ENCODE results near the gene TMC8.

DNA sequence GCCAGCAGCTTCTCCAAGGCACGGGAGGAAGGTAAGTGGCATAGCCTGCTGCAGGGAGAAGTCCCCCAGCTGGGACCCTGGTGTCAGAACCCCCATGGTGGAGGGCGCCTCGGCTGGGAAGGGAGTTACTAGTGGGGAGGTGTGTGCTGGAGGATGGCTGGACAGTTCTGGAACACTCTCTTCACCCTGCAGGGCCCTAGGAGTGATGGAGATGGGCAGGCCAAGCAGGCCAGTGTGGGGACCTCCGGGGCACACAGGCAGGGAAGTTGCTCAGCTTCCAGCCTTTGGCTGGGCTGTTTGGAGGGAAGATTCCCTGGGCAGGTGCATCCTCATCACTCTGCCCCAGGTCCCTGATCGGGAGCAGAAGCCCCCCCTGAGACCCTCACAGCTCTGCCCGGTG is 16.3 kb downstream of the TMC8 start:
- TF ChIP-seq, protein P1, sequence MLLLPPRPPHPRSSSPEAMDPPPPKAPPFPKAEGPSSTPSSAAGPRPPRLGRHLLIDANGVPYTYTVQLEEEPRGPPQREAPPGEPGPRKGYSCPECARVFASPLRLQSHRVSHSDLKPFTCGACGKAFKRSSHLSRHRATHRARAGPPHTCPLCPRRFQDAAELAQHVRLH (tag by site-specific recombination; IDR thresholded peaks at IDR 0.05) = no peak
- TF ChIP-seq, protein P2, sequence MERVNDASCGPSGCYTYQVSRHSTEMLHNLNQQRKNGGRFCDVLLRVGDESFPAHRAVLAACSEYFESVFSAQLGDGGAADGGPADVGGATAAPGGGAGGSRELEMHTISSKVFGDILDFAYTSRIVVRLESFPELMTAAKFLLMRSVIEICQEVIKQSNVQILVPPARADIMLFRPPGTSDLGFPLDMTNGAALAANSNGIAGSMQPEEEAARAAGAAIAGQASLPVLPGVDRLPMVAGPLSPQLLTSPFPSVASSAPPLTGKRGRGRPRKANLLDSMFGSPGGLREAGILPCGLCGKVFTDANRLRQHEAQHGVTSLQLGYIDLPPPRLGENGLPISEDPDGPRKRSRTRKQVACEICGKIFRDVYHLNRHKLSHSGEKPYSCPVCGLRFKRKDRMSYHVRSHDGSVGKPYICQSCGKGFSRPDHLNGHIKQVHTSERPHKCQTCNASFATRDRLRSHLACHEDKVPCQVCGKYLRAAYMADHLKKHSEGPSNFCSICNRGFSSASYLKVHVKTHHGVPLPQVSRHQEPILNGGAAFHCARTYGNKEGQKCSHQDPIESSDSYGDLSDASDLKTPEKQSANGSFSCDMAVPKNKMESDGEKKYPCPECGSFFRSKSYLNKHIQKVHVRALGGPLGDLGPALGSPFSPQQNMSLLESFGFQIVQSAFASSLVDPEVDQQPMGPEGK (tag by site-specific recombination; IDR thresholded peaks at IDR 0.05) = no peak
- TF ChIP-seq, protein P3, sequence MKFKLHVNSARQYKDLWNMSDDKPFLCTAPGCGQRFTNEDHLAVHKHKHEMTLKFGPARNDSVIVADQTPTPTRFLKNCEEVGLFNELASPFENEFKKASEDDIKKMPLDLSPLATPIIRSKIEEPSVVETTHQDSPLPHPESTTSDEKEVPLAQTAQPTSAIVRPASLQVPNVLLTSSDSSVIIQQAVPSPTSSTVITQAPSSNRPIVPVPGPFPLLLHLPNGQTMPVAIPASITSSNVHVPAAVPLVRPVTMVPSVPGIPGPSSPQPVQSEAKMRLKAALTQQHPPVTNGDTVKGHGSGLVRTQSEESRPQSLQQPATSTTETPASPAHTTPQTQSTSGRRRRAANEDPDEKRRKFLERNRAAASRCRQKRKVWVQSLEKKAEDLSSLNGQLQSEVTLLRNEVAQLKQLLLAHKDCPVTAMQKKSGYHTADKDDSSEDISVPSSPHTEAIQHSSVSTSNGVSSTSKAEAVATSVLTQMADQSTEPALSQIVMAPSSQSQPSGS (tag by site-specific recombination; IDR thresholded peaks at IDR 0.05; ENCODE audit: low read depth) = no peak
- TF ChIP-seq ZNF133 (tag by site-specific recombination; IDR thresholded peaks at IDR 0.05) = no peak
- TF ChIP-seq, protein P4, sequence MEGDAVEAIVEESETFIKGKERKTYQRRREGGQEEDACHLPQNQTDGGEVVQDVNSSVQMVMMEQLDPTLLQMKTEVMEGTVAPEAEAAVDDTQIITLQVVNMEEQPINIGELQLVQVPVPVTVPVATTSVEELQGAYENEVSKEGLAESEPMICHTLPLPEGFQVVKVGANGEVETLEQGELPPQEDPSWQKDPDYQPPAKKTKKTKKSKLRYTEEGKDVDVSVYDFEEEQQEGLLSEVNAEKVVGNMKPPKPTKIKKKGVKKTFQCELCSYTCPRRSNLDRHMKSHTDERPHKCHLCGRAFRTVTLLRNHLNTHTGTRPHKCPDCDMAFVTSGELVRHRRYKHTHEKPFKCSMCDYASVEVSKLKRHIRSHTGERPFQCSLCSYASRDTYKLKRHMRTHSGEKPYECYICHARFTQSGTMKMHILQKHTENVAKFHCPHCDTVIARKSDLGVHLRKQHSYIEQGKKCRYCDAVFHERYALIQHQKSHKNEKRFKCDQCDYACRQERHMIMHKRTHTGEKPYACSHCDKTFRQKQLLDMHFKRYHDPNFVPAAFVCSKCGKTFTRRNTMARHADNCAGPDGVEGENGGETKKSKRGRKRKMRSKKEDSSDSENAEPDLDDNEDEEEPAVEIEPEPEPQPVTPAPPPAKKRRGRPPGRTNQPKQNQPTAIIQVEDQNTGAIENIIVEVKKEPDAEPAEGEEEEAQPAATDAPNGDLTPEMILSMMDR (tag by site-specific recombination; IDR thresholded peaks at IDR 0.05) = no peak
- no peak for TF ChIP-seq KLF16 (tag by site-specific recombination; IDR thresholded peaks at IDR 0.05)
- TF ChIP-seq, protein P5, sequence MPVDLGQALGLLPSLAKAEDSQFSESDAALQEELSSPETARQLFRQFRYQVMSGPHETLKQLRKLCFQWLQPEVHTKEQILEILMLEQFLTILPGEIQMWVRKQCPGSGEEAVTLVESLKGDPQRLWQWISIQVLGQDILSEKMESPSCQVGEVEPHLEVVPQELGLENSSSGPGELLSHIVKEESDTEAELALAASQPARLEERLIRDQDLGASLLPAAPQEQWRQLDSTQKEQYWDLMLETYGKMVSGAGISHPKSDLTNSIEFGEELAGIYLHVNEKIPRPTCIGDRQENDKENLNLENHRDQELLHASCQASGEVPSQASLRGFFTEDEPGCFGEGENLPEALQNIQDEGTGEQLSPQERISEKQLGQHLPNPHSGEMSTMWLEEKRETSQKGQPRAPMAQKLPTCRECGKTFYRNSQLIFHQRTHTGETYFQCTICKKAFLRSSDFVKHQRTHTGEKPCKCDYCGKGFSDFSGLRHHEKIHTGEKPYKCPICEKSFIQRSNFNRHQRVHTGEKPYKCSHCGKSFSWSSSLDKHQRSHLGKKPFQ (tag by site-specific recombination; IDR thresholded peaks at IDR 0.05) = no peak
- TF ChIP-seq ZNF785 (tag by site-specific recombination; IDR thresholded peaks at IDR 0.05) = no peak
- no peak for TF ChIP-seq OVOL3 (tag by site-specific recombination; IDR thresholded peaks at IDR 0.05)
- TF ChIP-seq, protein P6, sequence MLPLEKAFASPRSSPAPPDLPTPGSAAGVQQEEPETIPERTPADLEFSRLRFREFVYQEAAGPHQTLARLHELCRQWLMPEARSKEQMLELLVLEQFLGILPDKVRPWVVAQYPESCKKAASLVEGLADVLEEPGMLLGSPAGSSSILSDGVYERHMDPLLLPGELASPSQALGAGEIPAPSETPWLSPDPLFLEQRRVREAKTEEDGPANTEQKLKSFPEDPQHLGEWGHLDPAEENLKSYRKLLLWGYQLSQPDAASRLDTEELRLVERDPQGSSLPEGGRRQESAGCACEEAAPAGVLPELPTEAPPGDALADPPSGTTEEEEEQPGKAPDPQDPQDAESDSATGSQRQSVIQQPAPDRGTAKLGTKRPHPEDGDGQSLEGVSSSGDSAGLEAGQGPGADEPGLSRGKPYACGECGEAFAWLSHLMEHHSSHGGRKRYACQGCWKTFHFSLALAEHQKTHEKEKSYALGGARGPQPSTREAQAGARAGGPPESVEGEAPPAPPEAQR (tag by site-specific recombination; IDR thresholded peaks at IDR 0.05) = no peak
- TF ChIP-seq ZNF701 (tag by site-specific recombination; IDR thresholded peaks at IDR 0.05) = no peak
